Colon (tissue), 2 donors: ENCODE data around the gene SLC16A12.
"Not testable (repeated sequence)": the region's sequence is repeated elsewhere in the genome, so short reads cannot be mapped to it uniquely, and the experiment has no call there.

Source experiments
- FAIRE-seq: peaks from 2 replicates; lab custom pipeline; 2012; peaks lifted over from hg19 to GRCh38; lab: Jason Lieb, UNC
- donor health status: control.
- donor health status: control.

The SLC16A12 gene

GRCh38 chr10:89416465-89416864, 118.9 kb downstream of the SLC16A12 start:
- no peak for FAIRE-seq

DNA sequence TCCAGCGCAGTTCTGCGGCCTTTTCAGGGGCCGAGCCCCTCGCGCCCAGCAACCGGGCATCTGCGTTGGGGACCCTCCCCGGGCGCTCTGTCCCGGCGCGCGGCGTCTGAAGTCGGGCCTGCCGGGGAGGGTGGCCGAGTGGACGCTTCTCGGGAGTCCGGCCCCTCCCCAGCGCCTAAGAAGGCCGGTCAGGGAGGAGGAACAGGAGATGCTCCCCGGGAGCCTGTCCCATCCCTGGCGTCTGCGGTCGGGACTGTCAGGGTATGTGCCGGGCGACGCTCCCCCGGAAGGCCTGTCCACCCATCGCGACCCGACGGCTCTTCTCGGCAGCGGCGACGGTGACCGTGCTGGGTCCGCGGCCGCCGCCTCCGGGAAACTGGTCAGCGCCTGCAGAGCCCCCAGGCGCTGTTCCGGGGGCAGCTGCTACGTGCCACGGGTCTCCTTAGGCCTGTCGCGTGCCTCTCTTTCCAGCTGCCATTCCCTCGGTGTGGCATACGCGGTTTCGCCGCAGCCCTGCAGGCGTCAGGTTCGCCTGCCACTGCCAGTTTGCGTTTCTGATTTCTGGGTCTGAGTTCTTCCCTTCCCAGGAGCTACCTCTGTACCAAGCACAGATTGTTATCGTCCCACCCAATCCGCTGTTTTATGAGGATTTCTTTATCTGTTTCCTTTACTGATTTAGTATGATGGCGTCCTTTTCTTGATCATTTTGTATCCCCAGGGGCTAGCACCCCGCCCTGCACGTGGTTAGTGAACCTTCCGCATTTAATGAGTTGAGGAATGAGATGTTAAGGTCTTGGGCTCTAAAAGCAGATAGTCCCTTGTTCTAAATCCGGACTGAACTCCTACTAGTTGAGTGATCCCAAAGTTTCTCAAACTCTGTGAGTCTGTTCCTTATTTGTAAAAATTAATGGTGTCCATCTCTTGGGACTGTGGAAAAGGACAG, 120.2 kb downstream of the SLC16A12 start:
- no peak for FAIRE-seq

DNA sequence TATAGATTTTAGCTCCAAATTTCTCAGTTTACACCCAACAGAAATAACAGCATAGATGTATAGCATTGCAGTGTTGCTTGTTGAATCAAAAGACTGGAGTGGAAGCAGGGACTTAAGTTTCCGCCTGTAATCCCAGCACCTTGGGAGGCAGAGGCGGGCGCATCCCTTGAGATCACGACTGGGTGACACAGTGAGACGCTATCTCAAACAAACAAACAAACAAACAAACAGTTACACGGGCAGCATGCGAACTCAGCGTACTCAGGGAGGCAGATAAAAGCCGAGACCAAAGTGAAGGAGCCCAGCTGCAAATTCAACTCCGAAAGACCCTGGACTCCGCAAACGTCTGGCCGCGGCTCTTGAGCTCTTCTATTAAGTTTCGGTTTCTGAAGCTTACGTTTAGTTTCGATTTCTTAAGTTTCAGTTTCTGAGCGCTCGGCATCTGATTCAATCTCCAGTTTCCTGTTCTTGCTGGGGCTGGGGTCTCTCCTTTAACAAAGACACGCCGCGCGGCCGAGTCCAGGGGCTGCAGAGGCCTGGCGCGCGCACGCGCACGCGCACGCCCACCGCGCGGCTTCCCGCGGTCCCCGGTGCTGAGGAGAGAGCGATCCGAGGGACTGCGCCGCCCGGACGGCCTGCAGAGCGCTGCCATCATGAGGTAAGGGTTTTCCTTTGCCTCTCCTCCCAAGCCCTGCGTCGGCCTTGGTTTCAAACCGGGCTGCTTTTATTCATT, 121.1 kb downstream of the SLC16A12 start, which contains the start of gene IFIT5:
TSS of gene IFIT5 (plus strand) at position 423 of the 733 bp plus-strand sequence. CDS start at position 654, 231 bp downstream.
- FAIRE-seq, result no peak

- no peak for FAIRE-seq
Measured at GRCh38 chr10:89413398-89413912, 121.9 kb downstream of the SLC16A12 start.

GRCh38 chr10:89412276-89412675, 123.1 kb downstream of the SLC16A12 start:
- not testable (repeated sequence) for FAIRE-seq

- not testable (repeated sequence) for FAIRE-seq
Measured at GRCh38 chr10:89411135-89411534, 124.3 kb downstream of the SLC16A12 start.

DNA sequence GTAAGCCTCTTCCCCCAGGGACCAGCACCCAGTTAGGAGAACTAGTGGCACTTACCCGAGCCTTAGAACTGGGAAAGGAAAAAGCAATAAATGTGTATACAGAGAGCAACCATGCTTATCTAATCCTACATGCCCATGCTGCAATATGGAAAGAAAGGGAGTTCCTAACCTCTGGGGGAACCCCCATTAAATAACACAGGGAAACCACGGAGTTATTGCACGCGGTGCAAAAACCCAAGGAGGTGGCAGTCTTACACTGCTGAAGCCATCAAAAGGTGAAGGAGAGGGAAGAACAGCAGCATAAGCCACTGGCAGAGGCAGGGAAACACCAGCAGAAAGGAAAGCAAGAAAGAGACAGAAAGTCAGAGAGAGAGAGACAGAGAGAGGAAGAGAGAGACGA, 124.8 kb downstream of the SLC16A12 start:
- not testable (repeated sequence) for FAIRE-seq

GRCh38 chr10:89409282-89409681, 126.1 kb downstream of the SLC16A12 start:
- not testable (repeated sequence) for FAIRE-seq

- FAIRE-seq, result not testable (repeated sequence)
Measured at GRCh38 chr10:89407792-89408191, 127.6 kb downstream of the SLC16A12 start.

- not testable (repeated sequence) for FAIRE-seq
Measured at GRCh38 chr10:89406178-89406577, 129.2 kb downstream of the SLC16A12 start.

DNA sequence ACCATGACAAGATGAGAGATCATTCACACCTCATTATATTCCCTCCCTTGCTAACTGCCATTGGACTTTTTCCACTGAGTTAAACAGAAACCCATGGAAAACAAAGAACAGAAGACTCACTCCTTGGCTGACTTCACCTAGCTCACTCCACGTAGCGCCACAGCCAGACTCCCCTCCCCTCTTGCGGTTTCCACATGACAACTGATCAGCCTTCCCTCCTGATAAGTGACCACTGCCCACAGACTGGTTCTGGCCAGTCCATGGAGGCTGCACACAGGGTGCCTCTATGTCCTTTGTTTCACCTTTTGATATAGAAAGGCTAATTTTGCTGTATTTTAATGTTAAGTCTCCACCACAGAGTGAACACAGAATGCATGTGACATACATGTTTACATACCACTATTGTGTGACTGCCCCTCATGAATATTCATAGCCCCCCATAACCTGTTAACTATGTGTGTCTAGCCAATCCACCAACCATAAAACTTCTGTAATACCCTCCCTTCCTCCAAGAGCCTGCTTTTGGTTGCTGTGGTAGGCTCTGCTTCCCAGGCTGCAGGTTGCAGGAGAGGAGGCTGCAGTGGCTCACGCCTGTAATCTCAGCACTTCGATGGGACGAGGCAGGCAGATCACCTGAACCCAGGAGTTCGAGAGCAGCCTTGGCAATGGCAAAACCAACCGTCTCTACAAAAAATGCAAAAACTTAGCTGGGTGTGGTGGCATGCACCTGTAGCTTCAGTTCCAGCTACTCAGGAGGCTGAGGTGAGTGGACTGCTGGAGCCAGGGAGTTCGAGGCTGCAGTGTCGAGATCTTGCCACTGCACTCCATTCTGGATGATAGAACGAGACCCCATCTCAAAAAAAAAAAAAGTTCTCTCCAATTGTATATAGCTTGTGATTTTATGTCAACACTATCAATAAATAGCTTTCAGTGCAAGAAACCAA, 131.0 kb downstream of the SLC16A12 start:
- no peak for FAIRE-seq

GRCh38 chr10:89403043-89403442, 132.4 kb downstream of the SLC16A12 start:
- no peak for FAIRE-seq

DNA sequence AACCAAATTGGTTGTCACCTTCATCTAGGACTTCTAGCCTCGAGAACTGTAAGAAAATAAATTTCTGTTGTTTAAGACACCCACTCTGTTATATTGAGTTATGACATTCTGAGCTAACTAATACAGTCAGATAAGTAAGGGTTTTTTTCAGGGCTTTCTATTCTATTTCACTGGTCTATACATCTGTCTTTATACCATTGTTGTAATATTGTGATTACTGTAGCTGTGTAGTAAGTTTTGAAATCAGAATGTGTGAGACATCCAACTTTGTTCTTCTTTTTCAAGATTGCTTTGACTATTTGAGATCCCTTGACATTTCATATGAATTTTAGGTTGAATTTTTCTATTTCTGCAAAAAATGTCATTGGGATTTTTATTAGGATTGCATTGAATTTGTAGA, 135.4 kb downstream of the SLC16A12 start:
- peak; percentile 47 for FAIRE-seq

DNA sequence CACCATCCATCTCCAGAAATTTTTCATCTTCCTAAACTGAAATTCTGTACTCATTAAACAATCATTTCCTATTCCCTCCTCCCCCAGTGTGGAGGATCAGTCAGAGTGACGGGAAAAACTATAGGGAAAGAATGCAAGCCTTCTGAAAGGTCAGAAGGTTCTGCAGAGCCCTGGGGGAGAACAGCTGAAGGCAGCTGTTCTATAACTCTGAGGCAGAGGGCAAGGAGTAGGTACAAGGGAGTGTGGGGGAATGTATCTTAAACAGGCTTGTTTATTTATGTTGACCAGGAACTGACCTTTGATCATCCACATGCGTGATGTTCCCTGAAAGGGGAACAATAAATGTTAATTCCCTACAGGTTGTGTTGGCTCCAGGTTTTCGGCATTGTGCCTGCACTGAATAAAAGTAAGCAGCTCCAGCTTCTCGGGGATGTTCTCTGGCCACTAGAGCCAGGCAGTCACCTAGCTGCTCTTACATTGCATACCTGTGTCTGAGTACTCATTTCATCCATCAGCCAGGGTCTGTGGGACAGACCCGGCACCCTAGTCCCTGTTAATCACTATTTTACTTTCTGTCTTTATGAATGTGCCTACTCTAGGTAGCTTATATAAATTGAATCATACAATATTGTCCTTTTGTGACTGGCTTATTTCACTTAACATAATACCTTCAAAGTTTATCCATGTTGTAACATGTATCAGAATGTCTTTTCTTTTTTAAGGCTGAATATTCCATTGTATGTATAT, 137.2 kb downstream of the SLC16A12 start:
- no peak for FAIRE-seq

GRCh38 chr10:89395141-89395540, 140.3 kb downstream of the SLC16A12 start:
- FAIRE-seq, result no peak

DNA sequence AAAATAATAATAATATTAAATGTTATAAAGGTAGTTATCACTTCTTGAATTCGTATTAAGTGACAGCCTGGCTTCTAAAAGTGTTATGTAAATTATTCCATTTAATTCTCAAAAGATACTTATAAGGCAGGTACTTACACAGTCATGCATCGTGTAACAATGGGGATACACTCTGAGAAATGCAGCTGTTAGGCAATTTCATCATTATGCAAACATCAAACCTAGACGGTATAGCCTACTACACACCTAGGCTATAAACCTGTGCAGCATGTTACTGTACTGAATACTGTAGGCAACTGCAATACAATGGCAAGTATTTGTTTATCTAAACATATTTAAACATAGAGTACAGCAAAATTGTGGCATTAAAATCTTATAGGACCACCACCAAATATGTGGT, 141.5 kb downstream of the SLC16A12 start:
- no peak for FAIRE-seq

DNA sequence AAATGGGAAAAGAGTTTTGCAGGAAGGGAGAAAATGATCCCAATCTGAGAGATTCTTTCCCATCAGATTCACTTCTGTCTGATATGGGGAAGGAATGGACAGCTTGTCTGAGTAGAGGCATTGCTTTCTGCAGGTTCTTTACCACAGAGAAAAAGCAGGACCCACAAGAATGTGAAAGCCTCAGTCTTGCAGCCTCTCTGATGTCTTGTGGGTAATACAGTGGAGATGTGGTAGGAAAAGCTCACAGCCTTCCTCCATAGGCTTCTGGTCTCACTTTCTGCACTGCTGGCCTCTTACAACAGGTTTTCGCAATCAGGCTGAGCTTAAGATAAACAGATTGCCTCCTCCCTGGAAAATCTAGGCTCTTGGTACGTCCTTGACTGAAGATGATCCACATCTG, 142.4 kb downstream of the SLC16A12 start:
- FAIRE-seq, result no peak

- FAIRE-seq, result no peak
Measured at GRCh38 chr10:89391907-89392756, 143.3 kb downstream of the SLC16A12 start, which contains the start of gene IFIT1. TSS of gene IFIT1 (plus strand) at chr10:89392623. CDS start at chr10:89392713, 90 bp downstream.

GRCh38 chr10:89391226-89391576, 144.2 kb downstream of the SLC16A12 start:
- FAIRE-seq, result not testable (repeated sequence)
